ENCODE measurements around the gene EFCAB12.
"Not testable (repeated sequence)": the region's sequence is repeated elsewhere in the genome, so short reads cannot be mapped to it uniquely, and the experiment has no call there.

DNA sequence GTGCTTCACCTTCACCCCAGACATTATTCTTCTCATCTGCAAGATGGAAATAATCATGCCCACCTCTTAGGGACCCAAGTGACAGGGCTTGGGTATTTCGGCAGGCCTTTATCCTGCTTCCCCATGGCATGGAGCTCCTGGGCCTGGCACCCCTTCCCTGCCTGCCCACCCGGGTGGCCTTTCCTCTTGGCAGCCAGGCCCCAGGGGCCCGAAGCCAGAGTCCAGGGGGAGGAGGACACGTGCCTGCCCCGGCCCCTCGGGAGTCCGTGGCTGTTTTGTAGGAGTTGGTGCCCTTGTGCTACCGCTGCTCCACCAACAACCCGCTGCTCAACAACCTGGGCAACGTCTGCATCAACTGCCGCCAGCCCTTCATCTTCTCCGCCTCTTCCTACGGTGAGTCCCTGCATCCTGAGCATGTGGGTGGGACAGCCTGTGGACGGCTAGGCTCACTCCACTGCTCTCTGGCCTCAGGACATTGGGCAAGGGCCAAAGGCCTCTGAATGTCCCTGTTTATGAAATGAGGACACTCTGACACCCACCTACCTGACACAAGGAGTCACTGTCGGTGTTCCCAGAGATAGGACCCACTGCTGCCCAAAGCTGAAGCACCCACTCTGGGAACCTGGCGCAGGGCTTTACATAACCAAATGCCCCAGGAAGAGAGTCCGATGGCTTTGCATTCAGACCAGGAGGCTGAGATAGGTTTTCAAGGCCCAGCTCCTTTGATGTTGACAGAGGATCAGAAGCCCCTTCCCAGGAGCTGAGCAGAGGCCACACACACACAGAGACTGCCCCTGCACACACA, 34.5 kb downstream of the EFCAB12 start:
- TF ChIP-seq CTCF, POLR2A (IDR thresholded peaks at IDR 0.05): not testable (repeated sequence)

Data from Peyer's patch (tissue), 4 donors.